Progenitor cell of endocrine pancreas (in vitro differentiated cells): ENCODE measurements around the gene NCAPG. TPM values are rescaled to one million over a fixed set of nuclear protein-coding genes. Genes with fewer than 3 reads are reported as not detected.
A peak's percentile ranks its signal among the peaks of the same experiment; 100 is the strongest.

ENCODE experiments used
- DNase-seq: peaks from one replicate; pipeline ENCODE4 v3.0.0; 2021; ENCODE audit warnings: low spot score; ENCODE audit not compliant: unreplicated experiment
- H3K27ac Mint-ChIP-seq: 2 replicates; pipeline ENCODE4 v1.8.0; 2021; ENCODE audit warnings: mild to moderate bottlenecking, moderate library complexity, mixed read lengths
- H3K27me3 Mint-ChIP-seq: 2 replicates; pipeline ENCODE4 v1.8.0; 2021; ENCODE audit warnings: mixed read lengths
- H3K36me3 Mint-ChIP-seq: 2 replicates; pipeline ENCODE4 v1.8.0; 2022; ENCODE audit warnings: mixed read lengths; ENCODE audit not compliant: insufficient read depth
- H3K4me1 Mint-ChIP-seq: 2 replicates; pipeline ENCODE4 v1.8.0; 2021; ENCODE audit warnings: low read depth, mixed read lengths
- H3K4me3 Mint-ChIP-seq: 2 replicates; pipeline ENCODE4 v1.8.0; 2021; ENCODE audit warnings: low read depth, mild to moderate bottlenecking, moderate library complexity, mixed read lengths
- H3K9me3 Mint-ChIP-seq: 2 replicates; pipeline ENCODE4 v1.8.0; 2021; ENCODE audit warnings: low read depth, mixed read lengths
- CTCF ChIP-seq: fragments of 200-600 bp; sonication (generic); IDR thresholded peaks from one replicate; pipeline ENCODE4 v1.5.0; 2021; ENCODE audit warnings: antibody characterized with exemption, mild to moderate bottlenecking; ENCODE audit not compliant: unreplicated experiment
- total RNA-seq: library from RNA; stranded (reverse); gene quantifications from 2 replicates; pipeline ENCODE4 v1.2.1, GENCODE V29; 2021

The NCAPG gene
- total RNA-seq, 1 donor from 2014 or later: 22.0 TPM

- DNase-seq: no peak
- Mint-ChIP-seq H3K27me3 (no peaks in the 10 kb centered on the region), H3K4me3 (no peak overlapping the region), H3K4me1 (no peaks in the 10 kb centered on the region), H3K27ac (no peak overlapping the region), H3K9me3 (no peaks in the 10 kb centered on the region), H3K36me3 (peaks cover 16% of the 10 kb centered on the region)
- TF ChIP-seq CTCF: no peak
These were observed 16.0 kb upstream of the NCAPG start for GRCh38 chr4:17794730-17795129.

GRCh38 chr4:17797808-17798207 is 13.0 kb upstream of the NCAPG start:
- Mint-ChIP-seq H3K27me3 (no peaks in the 10 kb centered on the region), H3K4me3 (no peak overlapping the region), H3K36me3 (peaks cover 23% of the 10 kb centered on the region), H3K27ac (no peak overlapping the region), H3K9me3 (no peaks in the 10 kb centered on the region), H3K4me1 (no peaks in the 10 kb centered on the region)
- TF ChIP-seq CTCF: no peak
- no peak for DNase-seq

GRCh38 chr4:17805580-17806155 is 5.1 kb upstream of the NCAPG start:
- TF ChIP-seq CTCF: no peak
- no peaks in the 10 kb centered on the region for H3K27me3 Mint-ChIP-seq
- H3K27ac Mint-ChIP-seq: no peak overlapping the region
- no peak overlapping the region for H3K4me3 Mint-ChIP-seq
- H3K9me3 Mint-ChIP-seq: no peaks in the 10 kb centered on the region
- peaks cover 21% of the 10 kb centered on the region for H3K36me3 Mint-ChIP-seq
- H3K4me1 Mint-ChIP-seq: peaks cover 24% of the 10 kb centered on the region
- no peak for DNase-seq

GRCh38 chr4:17807446-17807845 is 3.3 kb upstream of the NCAPG start:
- Mint-ChIP-seq H3K27me3 (no peaks in the 10 kb centered on the region), H3K36me3 (peaks cover 13% of the 10 kb centered on the region), H3K4me3 (peak overlapping the region; percentile 70), H3K4me1 (peaks cover 33% of the 10 kb centered on the region), H3K9me3 (no peaks in the 10 kb centered on the region), H3K27ac (peak overlapping the region; percentile 49)
- TF ChIP-seq CTCF: no peak
- no peak for DNase-seq

GRCh38 chr4:17809667-17810066 is 1.1 kb upstream of the NCAPG start:
- peaks cover 4% of the 10 kb centered on the region for H3K36me3 Mint-ChIP-seq
- TF ChIP-seq CTCF: no peak
- peaks cover 36% of the 10 kb centered on the region for H3K4me1 Mint-ChIP-seq
- no peak for DNase-seq
- peak overlapping the region; percentile 98 for H3K27ac Mint-ChIP-seq
- no peaks in the 10 kb centered on the region for H3K27me3 Mint-ChIP-seq
- H3K9me3 Mint-ChIP-seq: no peaks in the 10 kb centered on the region
- H3K4me3 Mint-ChIP-seq: peak overlapping the region; percentile 96
